NCI-H2081 treated with DMSO at 0.1 percent for 48 hours (cell line): Measurements from ENCODE around the gene SLC39A8.

Source experiments
- DNase-seq: peaks from one replicate; lab custom pipeline; 2025; lab: John Stamatoyannopoulos, UW

SLC39A8 gene

GRCh38 chr4:102339018-102339417 lies 6.3 kb downstream of the SLC39A8 start:
- DNase-seq: no peak

DNA sequence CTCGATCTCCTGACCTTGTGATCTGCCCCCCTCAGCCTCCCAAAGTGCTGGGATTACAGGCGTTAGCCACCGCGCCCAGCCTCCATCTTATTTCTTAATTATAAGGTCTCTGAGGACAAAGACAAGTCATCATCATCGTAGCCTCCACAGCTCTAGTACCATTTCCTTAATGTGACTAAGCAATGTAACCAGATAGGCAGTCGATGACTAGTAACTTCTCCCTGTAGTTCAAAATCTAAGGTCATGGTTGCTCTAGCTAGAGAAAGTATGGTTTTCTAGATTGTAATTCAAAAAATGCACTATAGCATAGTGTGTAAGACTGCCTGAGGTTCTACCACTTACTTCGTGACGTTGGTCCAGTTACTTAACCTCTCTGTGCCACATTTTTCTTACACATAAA lies 6.9 kb downstream of the SLC39A8 start:
- DNase-seq: no peak

DNA sequence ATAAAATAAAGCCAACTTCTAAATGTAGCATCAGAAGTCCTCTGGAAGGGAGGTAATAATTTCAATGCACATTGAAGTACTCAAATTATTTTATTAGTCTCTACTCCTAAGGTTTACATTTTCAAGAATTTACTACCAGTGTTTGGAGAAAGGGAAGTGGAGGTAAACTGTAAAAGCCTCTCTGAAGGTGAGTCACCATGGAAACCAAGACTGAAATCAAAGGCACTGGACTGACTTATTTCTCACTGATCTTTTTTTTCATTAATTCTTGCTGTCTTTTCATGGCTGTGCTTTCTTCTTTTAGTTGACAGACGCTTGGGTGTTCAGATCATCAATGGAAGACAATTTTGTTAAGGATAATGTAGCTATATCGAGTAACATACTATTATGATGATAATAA lies 9.7 kb downstream of the SLC39A8 start:
- DNase-seq: no peak

- DNase-seq: no peak
Observed at GRCh38 chr4:102334624-102335023, 10.7 kb downstream of the SLC39A8 start.

GRCh38 chr4:102333787-102334186 lies 11.5 kb downstream of the SLC39A8 start:
- DNase-seq: no peak

GRCh38 chr4:102328045-102328444 lies 17.2 kb downstream of the SLC39A8 start:
- DNase-seq: no peak

- no peak for DNase-seq
Observed at GRCh38 chr4:102326951-102327350, 18.3 kb downstream of the SLC39A8 start.

GRCh38 chr4:102324730-102325129 lies 20.6 kb downstream of the SLC39A8 start:
- DNase-seq: no peak

DNA sequence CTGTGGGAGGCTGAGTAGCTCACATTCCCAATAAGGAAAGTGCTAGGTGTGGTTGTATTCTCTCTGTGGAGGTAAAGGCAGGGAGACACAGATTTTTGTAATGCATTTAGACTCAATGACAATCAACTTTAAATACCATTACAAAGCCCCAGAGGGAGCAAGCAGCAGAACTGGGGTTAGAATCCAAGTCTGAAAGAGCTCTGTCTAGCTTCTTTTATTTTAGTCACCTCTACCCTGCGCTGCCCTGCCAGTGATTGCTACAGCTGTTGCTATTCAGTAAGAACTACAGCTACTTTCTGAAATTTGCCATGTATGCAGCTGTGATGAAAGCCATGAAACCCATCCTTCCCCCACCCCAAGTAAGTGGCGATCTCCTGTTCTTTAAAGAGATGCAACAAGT lies 22.5 kb downstream of the SLC39A8 start:
- DNase-seq: no peak

DNA sequence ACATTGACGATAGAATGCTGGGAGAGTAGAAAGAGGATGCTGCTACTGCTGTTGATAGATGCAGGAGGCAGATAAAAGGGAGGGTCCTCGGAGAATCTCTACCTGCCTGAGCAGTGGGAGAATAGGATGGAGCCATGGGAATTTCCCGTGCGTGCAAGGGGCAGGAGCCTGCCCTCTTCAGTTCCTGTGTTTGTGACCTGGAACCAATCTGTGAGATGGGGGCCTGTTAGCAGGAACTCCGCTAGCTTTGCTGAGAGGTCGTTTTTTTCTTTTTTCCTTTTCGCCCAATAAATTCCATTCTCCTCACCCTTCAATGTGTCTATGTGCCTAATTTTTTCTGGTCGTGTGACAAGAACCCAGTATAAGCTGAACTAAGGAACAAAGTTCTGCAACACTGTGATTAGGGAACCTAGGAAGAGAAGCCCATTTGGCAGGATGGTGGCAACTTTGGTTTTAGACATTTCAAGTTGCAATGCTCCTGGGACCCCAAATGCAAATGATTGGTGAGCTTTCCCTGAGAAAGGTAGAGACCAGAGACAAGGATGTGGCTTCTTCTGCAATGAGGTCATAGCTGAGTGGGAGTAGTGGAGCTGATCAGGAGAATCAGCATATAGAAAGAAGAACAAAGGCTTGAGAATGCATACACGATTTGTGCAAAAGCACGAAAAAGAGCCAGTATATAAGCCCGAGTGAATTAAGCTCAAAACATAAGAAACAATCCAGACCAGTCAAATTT lies 23.9 kb downstream of the SLC39A8 start:
- no peak for DNase-seq

- DNase-seq: no peak
Observed at GRCh38 chr4:102319594-102319993, 25.7 kb downstream of the SLC39A8 start.

- no peak for DNase-seq
Observed at GRCh38 chr4:102318526-102318925, 26.8 kb downstream of the SLC39A8 start.

- no peak for DNase-seq
Observed at GRCh38 chr4:102318105-102318504, 27.2 kb downstream of the SLC39A8 start.

GRCh38 chr4:102317459-102317858 lies 27.8 kb downstream of the SLC39A8 start:
- DNase-seq: no peak

DNA sequence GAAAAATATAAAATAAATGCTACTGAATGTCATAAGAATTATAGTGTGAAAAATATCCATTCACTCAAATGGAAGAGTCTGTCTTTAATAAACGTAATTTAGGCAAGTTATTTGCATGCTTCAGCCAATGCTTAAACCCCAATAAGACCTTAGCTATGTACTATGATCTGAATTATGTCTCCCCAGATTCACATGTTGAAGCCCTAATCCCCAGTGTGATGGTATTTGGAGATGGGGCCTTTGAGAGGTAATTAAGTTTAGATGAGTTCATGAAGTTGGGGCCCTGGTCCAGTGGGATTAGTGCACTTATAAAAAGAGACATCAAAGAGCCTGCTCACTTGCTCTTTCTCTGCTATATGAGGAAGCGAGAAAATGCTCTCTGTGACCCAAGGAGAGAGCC lies 28.7 kb downstream of the SLC39A8 start:
- no peak for DNase-seq

- DNase-seq: no peak
Observed at GRCh38 chr4:102315532-102315931, 29.8 kb downstream of the SLC39A8 start.

GRCh38 chr4:102312417-102312816 lies 32.9 kb downstream of the SLC39A8 start:
- DNase-seq: no peak

DNA sequence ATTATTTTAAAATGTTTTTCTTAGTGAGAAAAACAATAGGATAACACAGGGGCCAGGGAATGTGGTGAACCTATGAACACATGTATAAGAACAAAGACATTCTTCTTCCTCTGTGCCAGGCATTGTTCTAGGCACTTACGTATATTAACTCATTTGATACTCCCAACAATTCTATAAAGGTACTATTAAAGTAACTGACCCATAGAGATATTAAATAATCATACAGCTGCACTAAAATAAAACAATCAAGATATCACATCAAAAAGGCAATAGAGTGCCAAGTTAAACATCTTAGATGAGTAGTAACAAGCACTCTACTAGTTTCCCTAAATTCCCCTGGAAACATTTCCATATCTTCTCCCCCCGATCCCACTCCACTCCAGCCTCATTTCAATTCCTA lies 33.4 kb downstream of the SLC39A8 start:
- no peak for DNase-seq

GRCh38 chr4:102311407-102311806 lies 33.9 kb downstream of the SLC39A8 start:
- DNase-seq: no peak

GRCh38 chr4:102308032-102308799 lies 37.1 kb downstream of the SLC39A8 start:
- no peak for DNase-seq

GRCh38 chr4:102305666-102306065 lies 39.6 kb downstream of the SLC39A8 start:
- no peak for DNase-seq

GRCh38 chr4:102302762-102303161 lies 42.5 kb downstream of the SLC39A8 start:
- DNase-seq: no peak

- no peak for DNase-seq
Observed at GRCh38 chr4:102301167-102301566, 44.1 kb downstream of the SLC39A8 start.
